ENCODE measurements around the gene A2M. TPM values are rescaled to one million over a fixed set of nuclear protein-coding genes. Genes with fewer than 3 reads are reported as not detected.

Gene A2M
- total RNA-seq, 3 donors from 2014 or later, result 276 to 457 (median 281) TPM

Other genes starting within 250 kb of the A2M start
- 10 to 100 TPM; 39.2 to 45.9 (median 40.5) TPM for gene PHC1, start 201.4 kb downstream of the A2M start, total RNA-seq
- 100 to 1,000 TPM; 118 to 149 (median 138) TPM for gene M6PR, start 166.3 kb downstream of the A2M start, total RNA-seq
- gene KLRG1, start 126.4 kb downstream of the A2M start, total RNA-seq, result 1 to 10 TPM; 2.0 to 3.9 (median 3.8) TPM
- gene PZP, start 92.5 kb upstream of the A2M start, total RNA-seq, result under 1 TPM in 2 of 3 donors, not detected in 1; under 0.01 to 0.80 TPM